K562 (cell line): ENCODE measurements around the gene SZT2. TPM values are rescaled to one million over a fixed set of nuclear protein-coding genes. Genes with fewer than 3 reads are reported as not detected.

Experiments used
- CHD7 ChIP-seq: fragments of 200-600 bp; sonication (generic); IDR thresholded peaks from one replicate; pipeline ENCODE4 v1.6.1; 2012; ENCODE audit warnings: mild to moderate bottlenecking, low read depth, low read length, inconsistent platforms
- EWSR1 ChIP-seq: fragments of 450-650 bp; IDR thresholded peaks from 2 replicates; pipeline ENCODE4 v1.6.1; 2018; ENCODE audit warnings: borderline replicate concordance, mild to moderate bottlenecking, low read depth, moderate library complexity; ENCODE audit not compliant: partially characterized antibody
- ID3 ChIP-seq, 2 experiments: fragments of 250-450 bp in 1 of 2; fragments of 450-650 bp in 1 of 2; sonication (Bioruptor Pico) in 1 of 2; IDR thresholded peaks; 2 replicates each; pipeline versions ENCODE4 v1.6.1 to v1.8.0; 2016 to 2021; ENCODE audit warnings: mild to moderate bottlenecking in 2 of 2, moderate library complexity in 2 of 2, missing compliant biosample characterization in 1 of 2, missing genetic modification characterization in 1 of 2
- POLR2AphosphoS5 ChIP-seq: IDR thresholded peaks from 2 replicates; pipeline ENCODE4 v1.6.1; 2011; ENCODE audit warnings: mild to moderate bottlenecking, low read depth, low read length, moderate library complexity; ENCODE audit not compliant: control insufficient read depth, insufficient read depth
- PRMT5 ChIP-seq: sonication (generic); formaldehyde crosslinking; IDR thresholded peaks from 2 replicates; pipeline ENCODE4 v1.5.0; 2020; ENCODE audit warnings: missing genetic modification reagents
- RFX7 ChIP-seq: fragments of 250-450 bp; sonication (Bioruptor Pico); IDR thresholded peaks from 2 replicates; pipeline ENCODE4 v1.5.1; 2021; ENCODE audit warnings: mild to moderate bottlenecking
- ZNF75A ChIP-seq: fragments of 450-650 bp; formaldehyde crosslinking; IDR thresholded peaks from 2 replicates; pipeline ENCODE4 v1.4.0; 2020; ENCODE audit warnings: mild to moderate bottlenecking
- polyA plus RNA-seq, 8 experiments: library from polyadenylated mRNA; depleted of rRNA in 4 of 8; stranded (reverse) in 5 of 8; unstranded in 3 of 8; fragments of >200 nt; fragmentation: Nextera tagmentation in 2 of 8; fragmentation: Illumina TruSeq in 1 of 8; extraction: Ambion mirVana in 2 of 8; extraction: Trizol in 1 of 8; gene quantifications; 2 replicates each; pipeline versions ENCODE4 v1.2.1 to v1.2.3, GENCODE V29; 2011 to 2014; ENCODE audit warnings: inconsistent platforms in 1 of 8, missing spikeins in 1 of 8
- total RNA-seq, 7 experiments: library from RNA; depleted of rRNA in 6 of 7; stranded (reverse); fragments of >200 nt in 6 of 7; fragmentation: Illumina TruSeq in 2 of 7; extraction: Trizol in 2 of 7; gene quantifications; 2 replicates each; pipeline versions ENCODE4 v1.2.1 to v1.2.3, GENCODE V29; 2011 to 2021; ENCODE audit warnings: low replicate concordance in 1 of 7
- TF ChIP-seq, protein P1 (sequence below): sonication (generic); formaldehyde crosslinking; IDR thresholded peaks from 2 replicates; pipeline ENCODE4 v1.8.0; 2022; ENCODE audit warnings: mild to moderate bottlenecking, low read depth, missing genetic modification reagents
- TF ChIP-seq, protein P2 (sequence below): IDR thresholded peaks from 3 replicates; pipeline ENCODE4 v1.6.1; 2011; ENCODE audit warnings: borderline replicate concordance, mild to moderate bottlenecking; ENCODE audit not compliant: insufficient read length, insufficient read depth
- TF ChIP-seq, protein P3 (sequence below): fragments of 450-650 bp; formaldehyde crosslinking; IDR thresholded peaks from 2 replicates; pipeline ENCODE4 v1.4.0; 2020; ENCODE audit warnings: mild to moderate bottlenecking, moderate library complexity

Gene SZT2
- total and polyA plus RNA-seq, 9 of the 15 experiments (the other 6 are each of a cell fraction or from before 2014, with no cell fraction given), result 0.88 to 31.0 (median 12.8) TPM

GRCh38 chr1:43358121-43358745 lies 31.5 kb upstream of the SZT2 start (continued):
- TF ChIP-seq CHD7, result no peak
- no peak for TF ChIP-seq RFX7 (CRISPR knock-in tag)
- TF ChIP-seq, protein P1, sequence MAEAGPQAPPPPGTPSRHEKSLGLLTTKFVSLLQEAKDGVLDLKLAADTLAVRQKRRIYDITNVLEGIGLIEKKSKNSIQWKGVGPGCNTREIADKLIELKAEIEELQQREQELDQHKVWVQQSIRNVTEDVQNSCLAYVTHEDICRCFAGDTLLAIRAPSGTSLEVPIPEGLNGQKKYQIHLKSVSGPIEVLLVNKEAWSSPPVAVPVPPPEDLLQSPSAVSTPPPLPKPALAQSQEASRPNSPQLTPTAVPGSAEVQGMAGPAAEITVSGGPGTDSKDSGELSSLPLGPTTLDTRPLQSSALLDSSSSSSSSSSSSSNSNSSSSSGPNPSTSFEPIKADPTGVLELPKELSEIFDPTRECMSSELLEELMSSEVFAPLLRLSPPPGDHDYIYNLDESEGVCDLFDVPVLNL, result no peak
- TF ChIP-seq, protein P2, sequence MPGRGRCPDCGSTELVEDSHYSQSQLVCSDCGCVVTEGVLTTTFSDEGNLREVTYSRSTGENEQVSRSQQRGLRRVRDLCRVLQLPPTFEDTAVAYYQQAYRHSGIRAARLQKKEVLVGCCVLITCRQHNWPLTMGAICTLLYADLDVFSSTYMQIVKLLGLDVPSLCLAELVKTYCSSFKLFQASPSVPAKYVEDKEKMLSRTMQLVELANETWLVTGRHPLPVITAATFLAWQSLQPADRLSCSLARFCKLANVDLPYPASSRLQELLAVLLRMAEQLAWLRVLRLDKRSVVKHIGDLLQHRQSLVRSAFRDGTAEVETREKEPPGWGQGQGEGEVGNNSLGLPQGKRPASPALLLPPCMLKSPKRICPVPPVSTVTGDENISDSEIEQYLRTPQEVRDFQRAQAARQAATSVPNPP, result no peak
- TF ChIP-seq EWSR1, result no peak
- TF ChIP-seq, protein P3, sequence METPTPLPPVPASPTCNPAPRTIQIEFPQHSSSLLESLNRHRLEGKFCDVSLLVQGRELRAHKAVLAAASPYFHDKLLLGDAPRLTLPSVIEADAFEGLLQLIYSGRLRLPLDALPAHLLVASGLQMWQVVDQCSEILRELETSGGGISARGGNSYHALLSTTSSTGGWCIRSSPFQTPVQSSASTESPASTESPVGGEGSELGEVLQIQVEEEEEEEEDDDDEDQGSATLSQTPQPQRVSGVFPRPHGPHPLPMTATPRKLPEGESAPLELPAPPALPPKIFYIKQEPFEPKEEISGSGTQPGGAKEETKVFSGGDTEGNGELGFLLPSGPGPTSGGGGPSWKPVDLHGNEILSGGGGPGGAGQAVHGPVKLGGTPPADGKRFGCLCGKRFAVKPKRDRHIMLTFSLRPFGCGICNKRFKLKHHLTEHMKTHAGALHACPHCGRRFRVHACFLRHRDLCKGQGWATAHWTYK, result 0 out of 2 replicates have a peak, but pooled peaks have one; percentile 33
- no peak for TF ChIP-seq ID3 (CRISPR knock-in tag; IDR thresholded peaks at IDR 0.05)
- TF ChIP-seq ID3 (tag; IDR thresholded peaks at IDR 0.05), result peak; percentile 76
- no peak for TF ChIP-seq ZNF75A (CRISPR knock-in tag)
- TF ChIP-seq PRMT5, result no peak
- peak; percentile 30; the same call in 1 of the 2 replicates for TF ChIP-seq POLR2AphosphoS5
